Mesendoderm (in vitro differentiated cells): ENCODE measurements around the gene GATA3.
"Not testable (repeated sequence)": the region's sequence is repeated elsewhere in the genome, so short reads cannot be mapped to it uniquely, and the experiment has no call there.

Experiments used
- DNase-seq: peaks from one replicate; pipeline ENCODE4 v3.0.0; 2013
- H2AK5ac ChIP-seq: 2 replicates; pipeline ENCODE4 v1.6.1; 2013; ENCODE audit warnings: low read length, inconsistent platforms
- H2BK120ac ChIP-seq: 2 replicates; pipeline ENCODE4 v1.6.1; 2013; ENCODE audit warnings: low read depth, mild to moderate bottlenecking, low read length, moderate library complexity, mixed read lengths
- H2BK15ac ChIP-seq: replicated peaks from 2 replicates; pipeline ENCODE4 v1.6.1; 2013; ENCODE audit warnings: low read depth, mild to moderate bottlenecking, moderate library complexity
- H2BK5ac ChIP-seq: 2 replicates; pipeline ENCODE4 v1.6.1; 2013; ENCODE audit warnings: low read length, inconsistent platforms
- H3K18ac ChIP-seq: 2 replicates; pipeline ENCODE4 v1.6.1; 2013; ENCODE audit warnings: mild to moderate bottlenecking, low read length, mixed read lengths
- H3K23ac ChIP-seq: one replicate; pipeline ENCODE4 v1.6.1; 2013; ENCODE audit warnings: low read length
- H3K27ac ChIP-seq: 2 replicates; pipeline ENCODE4 v1.5.1; 2013; ENCODE audit warnings: low read depth, mild to moderate bottlenecking, inconsistent platforms, low read length, moderate library complexity
- H3K27me3 ChIP-seq: 2 replicates; pipeline ENCODE4 v1.6.1; 2013; ENCODE audit warnings: low read length, control low read depth, mild to moderate bottlenecking, inconsistent platforms; ENCODE audit not compliant: insufficient read depth, poor library complexity
- H3K36me3 ChIP-seq: 2 replicates; pipeline ENCODE4 v1.6.1; 2013; ENCODE audit warnings: low read length, inconsistent platforms; ENCODE audit not compliant: control insufficient read depth, insufficient read depth
- H3K4ac ChIP-seq: one replicate; pipeline ENCODE4 v1.6.1; 2013; ENCODE audit warnings: low read depth, mild to moderate bottlenecking, low read length, moderate library complexity
- H3K4me1 ChIP-seq: 2 replicates; pipeline ENCODE4 v1.6.1; 2013; ENCODE audit warnings: low read depth, low read length, inconsistent platforms; ENCODE audit not compliant: control insufficient read depth
- H3K4me2 ChIP-seq: 2 replicates; pipeline ENCODE4 v1.6.1; 2013; ENCODE audit warnings: low read length
- H3K4me3 ChIP-seq: 2 replicates; pipeline ENCODE4 v1.5.1; 2013; ENCODE audit warnings: mild to moderate bottlenecking, low read length
- H3K56ac ChIP-seq: one replicate; pipeline ENCODE4 v1.6.1; 2013; ENCODE audit warnings: low read length
- H3K79me1 ChIP-seq: 2 replicates; pipeline ENCODE4 v1.6.1; 2013; ENCODE audit warnings: low read length, inconsistent platforms
- H3K79me2 ChIP-seq: 2 replicates; pipeline ENCODE4 v1.6.1; 2013; ENCODE audit warnings: mild to moderate bottlenecking, low read length; ENCODE audit not compliant: control insufficient read depth, insufficient read depth
- H3K9ac ChIP-seq: 2 replicates; pipeline ENCODE4 v1.6.1; 2013; ENCODE audit warnings: low read length, inconsistent platforms
- H4K5ac ChIP-seq: one replicate; pipeline ENCODE4 v1.6.1; 2013; ENCODE audit warnings: low read length
- H4K8ac ChIP-seq: one replicate; pipeline ENCODE4 v1.6.1; 2013; ENCODE audit warnings: low read depth, mild to moderate bottlenecking, control low read depth, low read length, moderate library complexity
- WGBS: extraction: QIAGEN DNeasy Blood & Tissue Kit; methylation state at CpG from one replicate; pipeline ENCODE4 v1.1.7; 2013; ENCODE audit warnings: low lambda C conversion rate, missing lambda C conversion rate; ENCODE audit not compliant: insufficient coverage; ENCODE audit errors: extremely low coverage; 5-methylcytosine and 5-hydroxymethylcytosine counted together

Gene GATA3

GRCh38 chr10:8031211-8031610 lies 23.3 kb upstream of the GATA3 start:
- not testable (repeated sequence) for H3K4me1 ChIP-seq, H3K9ac ChIP-seq, H3K4me3 ChIP-seq, H4K8ac ChIP-seq, H2BK15ac ChIP-seq, H2BK5ac ChIP-seq, H4K5ac ChIP-seq, H3K79me1 ChIP-seq, H3K4me2 ChIP-seq, H3K79me2 ChIP-seq, DNase-seq, H3K23ac ChIP-seq, H2BK120ac ChIP-seq, H3K36me3 ChIP-seq, H3K4ac ChIP-seq, H3K18ac ChIP-seq, H2AK5ac ChIP-seq, H3K27ac ChIP-seq, H3K56ac ChIP-seq
- H3K27me3 ChIP-seq = peaks cover 15% of the 10 kb centered on the region
- WGBS = no CpG with 5 or more reads among the region's 5 CpGs

- Histone ChIP-seq H2AK5ac (no peak overlapping the region), H3K27ac (no peak overlapping the region), H3K56ac (no peak overlapping the region), H3K27me3 (peaks cover 28% of the 10 kb centered on the region), H3K79me1 (no peaks in the 10 kb centered on the region), H3K18ac (no peak overlapping the region), H3K4me1 (peaks cover 6% of the 10 kb centered on the region), H3K36me3 (no peaks in the 10 kb centered on the region), H2BK5ac (no peak overlapping the region), H2BK120ac (no peak overlapping the region), H3K79me2 (no peaks in the 10 kb centered on the region), H2BK15ac (no peak overlapping the region), H3K4me2 (no peak overlapping the region), H4K5ac (no peak overlapping the region), H3K23ac (no peak overlapping the region), H3K4ac (no peak overlapping the region), H4K8ac (no peak overlapping the region), H3K4me3 (no peak overlapping the region), H3K9ac (no peak overlapping the region)
- no CpG with 5 or more reads among the region's 7 CpGs for WGBS
- no peak for DNase-seq
Measured at GRCh38 chr10:8032558-8032957, 21.9 kb upstream of the GATA3 start.

- H3K23ac ChIP-seq = no peak overlapping the region
- no peak overlapping the region for H2BK120ac ChIP-seq
- no CpG with 5 or more reads among the region's 45 CpGs for WGBS
- H2BK15ac ChIP-seq = no peak overlapping the region
- DNase-seq = peak; percentile 54
- no peak overlapping the region for H3K4me3 ChIP-seq
- H3K27me3 ChIP-seq = peaks cover 40% of the 10 kb centered on the region
- H3K79me1 ChIP-seq = no peaks in the 10 kb centered on the region
- no peak overlapping the region for H3K9ac ChIP-seq
- H3K18ac ChIP-seq = no peak overlapping the region
- peak overlapping the region; percentile 25 for H3K4me2 ChIP-seq
- H3K79me2 ChIP-seq = no peaks in the 10 kb centered on the region
- H3K56ac ChIP-seq = no peak overlapping the region
- H3K27ac ChIP-seq = no peak overlapping the region
- no peak overlapping the region for H2BK5ac ChIP-seq
- H4K8ac ChIP-seq = no peak overlapping the region
- no peak overlapping the region for H4K5ac ChIP-seq
- H3K4ac ChIP-seq = no peak overlapping the region
- H3K36me3 ChIP-seq = no peaks in the 10 kb centered on the region
- H2AK5ac ChIP-seq = no peak overlapping the region
- peaks cover 12% of the 10 kb centered on the region for H3K4me1 ChIP-seq
Measured at GRCh38 chr10:8033812-8034465, 20.5 kb upstream of the GATA3 start.

GRCh38 chr10:8034466-8035005 lies 20.0 kb upstream of the GATA3 start:
- H3K4me1 ChIP-seq = peaks cover 12% of the 10 kb centered on the region
- H3K4me2 ChIP-seq = peak overlapping the region; percentile 25
- H3K36me3 ChIP-seq = no peaks in the 10 kb centered on the region
- H2BK15ac ChIP-seq = no peak overlapping the region
- H3K23ac ChIP-seq = no peak overlapping the region
- peak; percentile 20 for DNase-seq
- no peaks in the 10 kb centered on the region for H3K79me1 ChIP-seq
- no peak overlapping the region for H2BK120ac ChIP-seq
- H2AK5ac ChIP-seq = no peak overlapping the region
- H3K4me3 ChIP-seq = no peak overlapping the region
- no peak overlapping the region for H4K5ac ChIP-seq
- no peak overlapping the region for H3K56ac ChIP-seq
- peaks cover 43% of the 10 kb centered on the region for H3K27me3 ChIP-seq
- H3K27ac ChIP-seq = no peak overlapping the region
- no peak overlapping the region for H3K18ac ChIP-seq
- H2BK5ac ChIP-seq = no peak overlapping the region
- H3K9ac ChIP-seq = no peak overlapping the region
- WGBS = no CpG with 5 or more reads among the region's 37 CpGs
- no peak overlapping the region for H3K4ac ChIP-seq
- no peak overlapping the region for H4K8ac ChIP-seq
- no peaks in the 10 kb centered on the region for H3K79me2 ChIP-seq

- Histone ChIP-seq H3K23ac (peak overlapping the region; percentile 9), H3K18ac (no peak overlapping the region), H3K9ac (no peak overlapping the region), H4K8ac (no peak overlapping the region), H3K27me3 (peaks cover 43% of the 10 kb centered on the region), H3K4me3 (no peak overlapping the region), H3K56ac (no peak overlapping the region), H3K36me3 (no peaks in the 10 kb centered on the region), H3K4ac (no peak overlapping the region), H2BK5ac (no peak overlapping the region), H2BK120ac (no peak overlapping the region), H3K79me2 (no peaks in the 10 kb centered on the region), H2BK15ac (no peak overlapping the region), H3K4me2 (peak overlapping the region; percentile 23), H2AK5ac (no peak overlapping the region), H3K27ac (no peak overlapping the region), H3K79me1 (no peaks in the 10 kb centered on the region), H4K5ac (no peak overlapping the region), H3K4me1 (peaks cover 12% of the 10 kb centered on the region)
- peak; percentile 58 for DNase-seq
- no CpG with 5 or more reads among the region's 32 CpGs for WGBS
Measured at GRCh38 chr10:8035006-8035640, 19.4 kb upstream of the GATA3 start.
